Activated CD8-positive, alpha-beta memory T cell treated with anti-CD3 and anti-CD28 coated beads for 1 hour (primary cell): Measurements from ENCODE around the gene GALNT10.

Experiments
- DNase-seq, 2 donors: peaks; one replicate each; pipeline ENCODE4 v3.0.0-alpha.2; 2020; ENCODE audit warnings: low read depth in 1 of 2; ENCODE audit errors: extremely low read depth in 1 of 2

GALNT10 gene

DNA sequence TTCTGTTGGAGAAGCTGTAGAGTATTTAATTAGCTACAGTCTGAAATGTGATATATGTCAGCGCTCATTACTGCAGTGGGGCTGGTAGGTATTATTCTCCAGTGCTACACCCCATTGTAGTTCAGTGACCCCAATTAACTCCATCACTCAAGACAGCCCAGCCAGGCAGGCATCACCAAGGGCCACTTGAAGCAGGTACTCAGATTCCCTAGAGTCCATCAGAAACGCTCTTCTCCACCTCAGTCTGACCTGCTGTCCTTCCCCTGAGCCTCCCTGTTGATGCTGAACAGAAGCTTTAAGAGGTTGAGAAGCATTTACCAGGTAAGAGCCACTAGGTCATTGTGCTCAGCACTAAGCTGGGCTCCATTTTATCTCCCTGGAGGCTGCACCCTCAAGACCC, 71.8 kb downstream of the GALNT10 start:
- DNase-seq = no peak

- DNase-seq = no peak
These were observed 74.1 kb downstream of the GALNT10 start for GRCh38 chr5:154264549-154265196.

- no peak for DNase-seq
These were observed 74.8 kb downstream of the GALNT10 start for GRCh38 chr5:154265197-154265773.

GRCh38 chr5:154267516-154267915, 77.0 kb downstream of the GALNT10 start:
- no peak for DNase-seq

DNA sequence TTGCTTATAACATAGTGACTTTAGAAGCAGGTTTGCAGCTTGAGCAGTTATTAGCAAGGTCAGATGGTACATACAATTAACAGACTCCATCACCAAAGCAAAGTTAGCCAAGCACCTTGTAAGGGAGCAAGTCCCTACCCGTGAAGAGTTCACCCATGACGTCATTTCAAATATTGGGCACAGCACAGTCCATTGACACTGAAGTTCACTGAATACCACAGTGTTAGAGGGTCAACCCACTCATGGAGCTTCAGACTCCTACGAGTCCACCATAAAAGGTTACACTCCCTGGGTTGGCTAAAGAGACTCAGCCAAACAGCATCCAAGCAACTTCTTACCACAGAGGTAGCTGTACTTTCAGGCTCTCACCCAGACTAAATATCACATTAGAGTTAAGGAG, 77.5 kb downstream of the GALNT10 start:
- DNase-seq = no peak

DNA sequence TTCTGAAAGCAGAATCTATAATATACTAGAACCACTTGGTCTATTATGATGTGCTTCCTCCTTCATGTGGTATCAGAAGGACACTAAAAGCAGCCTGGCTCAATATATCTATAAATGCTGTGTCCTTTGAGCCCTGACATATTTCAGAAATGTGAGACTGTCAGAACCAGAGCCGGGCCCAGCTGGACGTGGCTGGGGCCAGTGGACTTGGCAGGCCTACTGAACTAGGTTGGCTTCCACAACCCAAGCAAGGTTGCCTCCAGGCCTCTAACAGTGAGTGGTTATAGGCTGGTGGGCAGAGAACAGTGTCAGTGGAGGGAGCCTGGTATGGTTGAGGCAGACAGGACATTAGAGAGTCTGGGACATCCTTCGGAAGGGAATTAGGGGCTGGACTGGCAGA, 78.9 kb downstream of the GALNT10 start:
- no peak for DNase-seq

DNA sequence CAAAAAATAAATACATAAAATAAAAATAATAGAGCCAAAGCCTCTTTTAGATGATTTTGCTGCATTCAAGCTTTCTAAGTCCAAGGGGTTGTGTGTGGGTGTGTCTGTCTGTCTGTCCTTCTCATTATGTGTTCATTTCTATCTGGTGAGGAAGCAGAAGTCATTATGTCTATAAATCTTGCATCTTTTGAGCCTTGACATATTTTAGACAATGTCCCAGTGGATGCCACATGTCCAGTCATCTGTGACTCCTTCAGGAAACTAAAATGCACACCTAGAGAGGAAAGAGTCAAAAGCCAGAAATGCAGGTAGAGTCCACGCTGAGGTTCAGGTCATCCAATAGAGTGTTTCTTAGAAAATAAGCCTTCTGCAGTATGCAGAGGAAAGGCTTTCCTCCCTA, 80.9 kb downstream of the GALNT10 start:
- no peak for DNase-seq

GRCh38 chr5:154271936-154272514, 81.5 kb downstream of the GALNT10 start:
- no peak for DNase-seq

GRCh38 chr5:154273028-154273617, 82.6 kb downstream of the GALNT10 start:
- no peak for DNase-seq

DNA sequence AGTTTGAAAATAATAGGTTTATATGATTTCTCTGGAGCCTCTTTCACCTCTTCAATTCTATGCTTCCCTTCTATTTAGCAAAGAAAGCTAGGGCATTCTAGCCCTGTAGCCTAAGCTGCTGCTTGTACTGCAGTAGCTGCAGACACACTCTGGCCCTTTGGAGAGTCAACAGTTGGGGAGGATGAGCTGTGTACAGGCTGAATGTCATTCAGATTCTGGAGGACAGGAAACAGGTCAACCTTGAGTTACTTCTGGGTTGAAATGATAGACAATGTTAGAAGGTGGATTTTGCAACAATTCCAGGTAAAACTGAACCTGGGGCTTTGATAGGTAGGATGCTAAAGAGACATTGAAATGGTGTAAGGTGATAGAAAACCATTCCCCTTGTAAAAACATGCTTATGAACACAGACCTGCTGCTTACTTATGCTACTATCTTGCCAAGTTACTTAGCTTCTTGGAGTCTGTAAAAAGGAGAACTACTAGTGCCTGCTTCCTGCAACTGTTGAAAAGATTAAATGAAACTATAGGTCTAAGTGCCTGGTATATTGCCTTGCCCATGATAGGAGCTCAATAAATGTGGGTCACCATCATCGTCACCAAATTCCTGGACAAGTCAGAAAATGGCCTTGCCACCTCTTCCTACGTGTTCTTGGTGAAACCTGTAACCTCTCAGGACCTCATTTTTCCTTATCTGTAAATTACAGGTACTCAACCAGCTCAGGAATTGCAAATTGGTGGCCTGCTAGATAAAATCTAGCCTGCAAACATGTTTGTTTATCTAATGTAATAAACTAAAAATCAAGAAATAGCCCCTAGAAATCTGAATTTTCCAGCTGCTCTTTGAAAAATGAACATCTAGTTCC, 83.7 kb downstream of the GALNT10 start:
- DNase-seq = no peak

GRCh38 chr5:154274828-154275185, 84.3 kb downstream of the GALNT10 start:
- DNase-seq = no peak

DNA sequence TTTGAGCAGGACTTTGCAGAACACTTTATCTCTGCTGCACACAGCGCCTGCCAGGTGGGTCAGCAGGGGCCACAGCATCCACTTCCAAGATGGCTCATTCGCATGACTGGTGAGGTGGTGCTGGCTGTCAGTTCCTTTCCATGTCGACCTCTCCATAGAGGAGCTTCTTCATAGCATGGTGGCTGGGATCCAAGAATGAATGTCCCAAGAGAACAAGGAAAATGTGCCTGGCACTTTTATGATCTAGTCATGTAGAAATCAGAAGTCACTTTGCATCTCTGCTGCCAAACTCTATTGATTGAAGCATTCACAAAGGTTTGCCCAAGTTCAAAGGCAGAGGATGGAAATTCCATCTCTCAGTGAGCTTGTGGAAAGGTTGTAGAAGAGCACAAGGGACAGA, 85.0 kb downstream of the GALNT10 start:
- DNase-seq = no peak

GRCh38 chr5:154276261-154276972, 85.9 kb downstream of the GALNT10 start:
- DNase-seq = no peak

GRCh38 chr5:154276973-154277331, 86.4 kb downstream of the GALNT10 start:
- no peak for DNase-seq

DNA sequence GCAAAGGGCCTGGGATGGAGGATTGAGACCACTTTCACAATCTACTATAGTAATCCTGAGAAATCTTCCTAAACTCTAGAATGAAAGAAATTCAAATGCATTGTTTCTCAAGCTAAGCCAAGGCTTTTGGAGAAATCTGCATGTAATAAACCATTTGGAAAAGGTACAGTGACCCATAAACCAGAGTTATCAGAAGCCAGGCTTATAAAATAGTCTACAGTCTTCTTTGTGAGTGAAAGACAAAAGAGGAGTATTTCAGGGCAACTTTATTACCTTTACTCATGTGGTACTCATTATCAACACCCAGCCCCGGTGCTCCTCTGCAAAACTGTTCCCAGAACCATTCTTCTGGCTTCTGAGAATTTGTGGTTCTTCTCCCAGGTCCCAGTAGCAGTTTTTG, 87.0 kb downstream of the GALNT10 start:
- DNase-seq = no peak

GRCh38 chr5:154278186-154278585, 87.7 kb downstream of the GALNT10 start:
- no peak for DNase-seq

- no peak for DNase-seq
These were observed 88.4 kb downstream of the GALNT10 start for GRCh38 chr5:154278908-154279307.

DNA sequence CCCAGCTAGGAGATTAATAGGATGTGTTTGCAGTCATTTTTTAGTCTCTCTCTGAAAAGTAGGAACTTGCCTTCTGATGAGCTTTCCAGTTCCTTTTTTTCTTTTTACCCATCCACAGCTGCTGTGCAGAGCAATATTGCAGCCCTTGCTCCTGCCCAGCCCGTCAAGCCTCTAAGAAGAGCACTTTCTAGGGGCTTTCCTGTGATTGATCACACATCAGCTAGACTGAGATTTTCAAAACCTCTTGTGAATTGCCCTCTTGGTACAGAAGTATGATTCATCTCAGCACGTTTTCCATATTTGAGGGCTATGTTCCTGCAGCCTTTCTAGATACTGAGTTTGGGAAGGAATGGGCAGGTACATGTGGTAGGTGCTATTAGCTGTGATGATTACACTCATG, 93.9 kb downstream of the GALNT10 start:
- no peak for DNase-seq

- no peak for DNase-seq
These were observed 95.3 kb downstream of the GALNT10 start for GRCh38 chr5:154285661-154286408.

GRCh38 chr5:154286557-154286956, 96.0 kb downstream of the GALNT10 start:
- no peak for DNase-seq
